GM23338 (cell line): ENCODE data around the gene PRR33. TPM values are rescaled to one million over a fixed set of nuclear protein-coding genes. Genes with fewer than 3 reads are reported as not detected.

Experiments
- EZH2phosphoT487 ChIP-seq: fragments of 200-600 bp; sonication (generic); IDR thresholded peaks from one replicate; pipeline ENCODE4 v1.8.1; 2018; ENCODE audit warnings: antibody characterized with exemption; ENCODE audit not compliant: unreplicated experiment
- JUNB ChIP-seq: IDR thresholded peaks from one replicate; pipeline ENCODE4 v1.6.1; 2016; ENCODE audit warnings: antibody characterized with exemption; ENCODE audit not compliant: unreplicated experiment
- ZNF114 ChIP-seq: fragments of 250-450 bp; sonication (Bioruptor Pico); IDR thresholded peaks from 2 replicates; pipeline ENCODE4 v1.5.0; 2020; ENCODE audit warnings: mild to moderate bottlenecking, moderate library complexity
- polyA plus RNA-seq: library from polyadenylated mRNA; unstranded; fragments of >200 nt; fragmentation: Nextera tagmentation; extraction: Ambion mirVana; gene quantifications from 2 replicates; pipeline ENCODE4 v1.2.1, GENCODE V29; 2016
- total RNA-seq: library from RNA; depleted of rRNA; stranded (reverse); fragments of >200 nt; shearing (Covaris generic); gene quantifications from 2 replicates; pipeline ENCODE4 v1.2.3, GENCODE V29; 2014
- TF ChIP-seq, protein P1 (sequence below): fragments of 250-450 bp; sonication (Bioruptor Pico); IDR thresholded peaks from 2 replicates; pipeline ENCODE4 v1.5.0; 2020; ENCODE audit warnings: mild to moderate bottlenecking, moderate library complexity
- TF ChIP-seq, protein P2 (sequence below): IDR thresholded peaks from one replicate; pipeline ENCODE4 v1.6.1; 2018; ENCODE audit warnings: antibody characterized with exemption; ENCODE audit not compliant: unreplicated experiment

Gene PRR33
- total and polyA plus RNA-seq, 2 experiments from 2014 or later, result not detected

DNA sequence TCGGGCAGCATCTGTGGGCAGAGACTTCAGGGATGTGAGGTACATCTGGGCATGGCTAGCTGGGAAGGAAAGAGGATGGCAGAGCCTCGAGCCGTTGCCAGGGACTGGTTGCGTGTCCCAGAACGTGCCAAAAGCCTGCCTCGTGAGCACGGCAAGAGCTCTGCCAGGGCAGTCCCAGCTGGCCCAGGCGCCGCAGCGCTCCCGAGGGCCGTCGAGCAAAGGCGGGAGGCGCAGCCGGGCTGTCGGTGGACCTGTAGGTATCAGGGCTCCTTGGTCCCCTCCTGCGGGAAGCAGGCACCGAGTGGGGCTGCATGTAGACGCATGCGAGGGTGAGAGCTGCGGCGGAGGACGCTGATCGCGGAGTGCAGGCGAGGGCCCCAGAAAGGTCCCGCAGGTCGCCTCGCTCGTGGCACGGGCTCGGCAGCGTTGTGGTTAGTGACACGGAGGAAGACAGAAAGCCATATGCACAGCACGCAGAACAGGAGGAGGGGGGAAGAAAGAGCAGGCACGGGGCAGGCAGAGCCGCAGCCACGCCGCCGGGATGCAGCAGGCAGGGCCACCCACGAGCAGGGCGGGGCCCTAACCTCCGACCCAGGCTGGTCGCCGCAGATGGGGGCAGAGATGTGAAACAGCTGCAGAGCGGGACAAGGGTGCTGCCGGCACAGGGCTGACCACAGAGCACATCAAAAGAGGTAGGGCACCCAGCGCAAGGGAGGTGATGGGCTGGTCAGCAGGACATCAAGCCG, 20.8 kb downstream of the PRR33 start (continued):
- TF ChIP-seq, protein P1, sequence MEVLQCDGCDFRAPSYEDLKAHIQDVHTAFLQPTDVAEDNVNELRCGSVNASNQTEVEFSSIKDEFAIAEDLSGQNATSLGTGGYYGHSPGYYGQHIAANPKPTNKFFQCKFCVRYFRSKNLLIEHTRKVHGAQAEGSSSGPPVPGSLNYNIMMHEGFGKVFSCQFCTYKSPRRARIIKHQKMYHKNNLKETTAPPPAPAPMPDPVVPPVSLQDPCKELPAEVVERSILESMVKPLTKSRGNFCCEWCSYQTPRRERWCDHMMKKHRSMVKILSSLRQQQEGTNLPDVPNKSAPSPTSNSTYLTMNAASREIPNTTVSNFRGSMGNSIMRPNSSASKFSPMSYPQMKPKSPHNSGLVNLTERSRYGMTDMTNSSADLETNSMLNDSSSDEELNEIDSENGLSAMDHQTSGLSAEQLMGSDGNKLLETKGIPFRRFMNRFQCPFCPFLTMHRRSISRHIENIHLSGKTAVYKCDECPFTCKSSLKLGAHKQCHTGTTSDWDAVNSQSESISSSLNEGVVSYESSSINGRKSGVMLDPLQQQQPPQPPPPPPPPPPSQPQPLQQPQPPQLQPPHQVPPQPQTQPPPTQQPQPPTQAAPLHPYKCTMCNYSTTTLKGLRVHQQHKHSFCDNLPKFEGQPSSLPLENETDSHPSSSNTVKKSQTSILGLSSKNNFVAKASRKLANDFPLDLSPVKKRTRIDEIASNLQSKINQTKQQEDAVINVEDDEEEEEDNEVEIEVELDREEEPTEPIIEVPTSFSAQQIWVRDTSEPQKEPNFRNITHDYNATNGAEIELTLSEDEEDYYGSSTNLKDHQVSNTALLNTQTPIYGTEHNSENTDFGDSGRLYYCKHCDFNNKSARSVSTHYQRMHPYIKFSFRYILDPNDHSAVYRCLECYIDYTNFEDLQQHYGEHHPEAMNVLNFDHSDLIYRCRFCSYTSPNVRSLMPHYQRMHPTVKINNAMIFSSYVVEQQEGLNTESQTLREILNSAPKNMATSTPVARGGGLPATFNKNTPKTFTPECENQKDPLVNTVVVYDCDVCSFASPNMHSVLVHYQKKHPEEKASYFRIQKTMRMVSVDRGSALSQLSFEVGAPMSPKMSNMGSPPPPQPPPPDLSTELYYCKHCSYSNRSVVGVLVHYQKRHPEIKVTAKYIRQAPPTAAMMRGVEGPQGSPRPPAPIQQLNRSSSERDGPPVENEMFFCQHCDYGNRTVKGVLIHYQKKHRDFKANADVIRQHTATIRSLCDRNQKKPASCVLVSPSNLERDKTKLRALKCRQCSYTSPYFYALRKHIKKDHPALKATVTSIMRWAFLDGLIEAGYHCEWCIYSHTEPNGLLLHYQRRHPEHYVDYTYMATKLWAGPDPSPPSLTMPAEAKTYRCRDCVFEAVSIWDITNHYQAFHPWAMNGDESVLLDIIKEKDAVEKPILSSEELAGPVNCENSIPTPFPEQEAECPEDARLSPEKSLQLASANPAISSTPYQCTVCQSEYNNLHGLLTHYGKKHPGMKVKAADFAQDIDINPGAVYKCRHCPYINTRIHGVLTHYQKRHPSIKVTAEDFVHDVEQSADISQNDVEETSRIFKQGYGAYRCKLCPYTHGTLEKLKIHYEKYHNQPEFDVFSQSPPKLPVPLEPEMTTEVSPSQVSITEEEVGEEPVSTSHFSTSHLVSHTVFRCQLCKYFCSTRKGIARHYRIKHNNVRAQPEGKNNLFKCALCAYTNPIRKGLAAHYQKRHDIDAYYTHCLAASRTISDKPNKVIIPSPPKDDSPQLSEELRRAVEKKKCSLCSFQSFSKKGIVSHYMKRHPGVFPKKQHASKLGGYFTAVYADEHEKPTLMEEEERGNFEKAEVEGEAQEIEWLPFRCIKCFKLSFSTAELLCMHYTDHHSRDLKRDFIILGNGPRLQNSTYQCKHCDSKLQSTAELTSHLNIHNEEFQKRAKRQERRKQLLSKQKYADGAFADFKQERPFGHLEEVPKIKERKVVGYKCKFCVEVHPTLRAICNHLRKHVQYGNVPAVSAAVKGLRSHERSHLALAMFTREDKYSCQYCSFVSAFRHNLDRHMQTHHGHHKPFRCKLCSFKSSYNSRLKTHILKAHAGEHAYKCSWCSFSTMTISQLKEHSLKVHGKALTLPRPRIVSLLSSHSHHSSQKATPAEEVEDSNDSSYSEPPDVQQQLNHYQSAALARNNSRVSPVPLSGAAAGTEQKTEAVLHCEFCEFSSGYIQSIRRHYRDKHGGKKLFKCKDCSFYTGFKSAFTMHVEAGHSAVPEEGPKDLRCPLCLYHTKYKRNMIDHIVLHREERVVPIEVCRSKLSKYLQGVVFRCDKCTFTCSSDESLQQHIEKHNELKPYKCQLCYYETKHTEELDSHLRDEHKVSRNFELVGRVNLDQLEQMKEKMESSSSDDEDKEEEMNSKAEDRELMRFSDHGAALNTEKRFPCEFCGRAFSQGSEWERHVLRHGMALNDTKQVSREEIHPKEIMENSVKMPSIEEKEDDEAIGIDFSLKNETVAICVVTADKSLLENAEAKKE (CRISPR knock-in tag), result no peak
- TF ChIP-seq ZNF114 (no peak), JUNB (no peak), EZH2phosphoT487 (no peak)
- TF ChIP-seq, protein P2, sequence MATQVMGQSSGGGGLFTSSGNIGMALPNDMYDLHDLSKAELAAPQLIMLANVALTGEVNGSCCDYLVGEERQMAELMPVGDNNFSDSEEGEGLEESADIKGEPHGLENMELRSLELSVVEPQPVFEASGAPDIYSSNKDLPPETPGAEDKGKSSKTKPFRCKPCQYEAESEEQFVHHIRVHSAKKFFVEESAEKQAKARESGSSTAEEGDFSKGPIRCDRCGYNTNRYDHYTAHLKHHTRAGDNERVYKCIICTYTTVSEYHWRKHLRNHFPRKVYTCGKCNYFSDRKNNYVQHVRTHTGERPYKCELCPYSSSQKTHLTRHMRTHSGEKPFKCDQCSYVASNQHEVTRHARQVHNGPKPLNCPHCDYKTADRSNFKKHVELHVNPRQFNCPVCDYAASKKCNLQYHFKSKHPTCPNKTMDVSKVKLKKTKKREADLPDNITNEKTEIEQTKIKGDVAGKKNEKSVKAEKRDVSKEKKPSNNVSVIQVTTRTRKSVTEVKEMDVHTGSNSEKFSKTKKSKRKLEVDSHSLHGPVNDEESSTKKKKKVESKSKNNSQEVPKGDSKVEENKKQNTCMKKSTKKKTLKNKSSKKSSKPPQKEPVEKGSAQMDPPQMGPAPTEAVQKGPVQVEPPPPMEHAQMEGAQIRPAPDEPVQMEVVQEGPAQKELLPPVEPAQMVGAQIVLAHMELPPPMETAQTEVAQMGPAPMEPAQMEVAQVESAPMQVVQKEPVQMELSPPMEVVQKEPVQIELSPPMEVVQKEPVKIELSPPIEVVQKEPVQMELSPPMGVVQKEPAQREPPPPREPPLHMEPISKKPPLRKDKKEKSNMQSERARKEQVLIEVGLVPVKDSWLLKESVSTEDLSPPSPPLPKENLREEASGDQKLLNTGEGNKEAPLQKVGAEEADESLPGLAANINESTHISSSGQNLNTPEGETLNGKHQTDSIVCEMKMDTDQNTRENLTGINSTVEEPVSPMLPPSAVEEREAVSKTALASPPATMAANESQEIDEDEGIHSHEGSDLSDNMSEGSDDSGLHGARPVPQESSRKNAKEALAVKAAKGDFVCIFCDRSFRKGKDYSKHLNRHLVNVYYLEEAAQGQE, result no peak
